NCI-H2029 (cell line): Measurements from ENCODE around the gene PAPSS1.

Experiments used
- DNase-seq: peaks from one replicate; lab custom pipeline; 2025; lab: John Stamatoyannopoulos, UW

Gene PAPSS1

GRCh38 chr4:107629318-107629717, 90.7 kb downstream of the PAPSS1 start:
- DNase-seq: no peak

GRCh38 chr4:107625391-107625902, 94.6 kb downstream of the PAPSS1 start:
- DNase-seq: no peak

- DNase-seq: no peak
These were observed 96.0 kb downstream of the PAPSS1 start for GRCh38 chr4:107624024-107624423.

DNA sequence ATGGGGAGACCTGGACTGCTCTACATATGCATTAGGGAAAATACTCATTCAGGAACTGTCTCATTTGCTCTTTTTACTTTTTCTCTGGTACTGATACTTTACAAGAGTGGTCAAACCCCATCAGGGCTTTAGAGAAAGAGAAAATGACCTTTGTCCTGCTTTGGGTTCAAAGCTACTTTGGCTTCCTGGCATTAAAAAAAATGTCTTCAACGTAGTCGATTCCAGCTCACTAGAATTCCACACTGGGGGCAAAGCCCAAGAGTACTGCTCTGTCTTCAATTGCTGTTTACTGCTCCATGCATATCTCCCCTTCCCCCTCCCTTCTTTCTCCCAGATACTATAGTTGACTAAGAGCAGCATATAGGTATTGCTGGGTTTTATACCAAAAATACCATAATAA, 98.0 kb downstream of the PAPSS1 start:
- no peak for DNase-seq

DNA sequence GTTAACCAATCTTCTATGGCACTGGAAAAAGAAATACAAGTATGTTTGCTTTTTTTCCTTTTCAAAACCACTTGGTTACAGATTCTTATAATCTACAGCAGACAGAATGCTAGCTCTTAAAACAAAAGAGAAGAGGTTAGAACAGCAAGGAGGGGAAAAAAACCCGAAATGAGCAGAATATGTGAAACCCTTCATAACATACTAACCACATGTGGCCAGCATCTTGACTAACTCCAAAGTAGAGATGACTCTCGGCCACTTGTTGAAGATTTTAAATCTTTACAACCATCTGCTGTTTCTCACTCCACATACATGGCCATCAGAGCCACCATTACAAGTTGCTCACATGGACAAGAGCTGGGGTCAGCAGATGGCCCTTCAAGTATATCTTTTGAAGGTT, 100.3 kb downstream of the PAPSS1 start:
- no peak for DNase-seq

GRCh38 chr4:107619066-107619465, 101.0 kb downstream of the PAPSS1 start:
- DNase-seq: no peak

- no peak for DNase-seq
These were observed 101.4 kb downstream of the PAPSS1 start for GRCh38 chr4:107618656-107619055.

DNA sequence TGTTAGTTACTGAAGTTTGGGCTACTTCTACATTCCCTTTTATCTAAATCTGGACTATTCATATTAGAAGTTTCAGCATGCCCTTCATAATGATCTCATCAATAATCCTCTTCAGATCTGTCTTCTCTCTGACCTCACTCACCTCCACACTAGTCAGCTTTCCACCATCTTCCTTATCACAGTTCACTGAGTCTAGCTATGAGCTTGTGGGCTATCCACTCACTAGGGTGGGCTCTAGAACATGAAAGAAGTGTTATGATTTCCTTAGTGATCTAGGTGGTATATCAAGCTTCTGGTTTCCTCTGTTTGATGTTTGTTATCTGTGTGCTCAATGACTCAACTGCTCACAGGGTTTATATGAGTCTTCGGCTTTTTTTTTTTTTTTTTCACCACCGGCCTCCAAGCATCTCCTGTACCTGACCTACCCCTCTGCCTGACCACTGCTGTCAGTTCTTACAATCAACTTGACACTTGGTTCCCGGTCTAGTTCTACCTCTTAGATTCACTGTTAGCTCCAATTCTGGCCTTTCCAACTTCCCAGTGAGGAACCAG, 103.1 kb downstream of the PAPSS1 start:
- no peak for DNase-seq

DNA sequence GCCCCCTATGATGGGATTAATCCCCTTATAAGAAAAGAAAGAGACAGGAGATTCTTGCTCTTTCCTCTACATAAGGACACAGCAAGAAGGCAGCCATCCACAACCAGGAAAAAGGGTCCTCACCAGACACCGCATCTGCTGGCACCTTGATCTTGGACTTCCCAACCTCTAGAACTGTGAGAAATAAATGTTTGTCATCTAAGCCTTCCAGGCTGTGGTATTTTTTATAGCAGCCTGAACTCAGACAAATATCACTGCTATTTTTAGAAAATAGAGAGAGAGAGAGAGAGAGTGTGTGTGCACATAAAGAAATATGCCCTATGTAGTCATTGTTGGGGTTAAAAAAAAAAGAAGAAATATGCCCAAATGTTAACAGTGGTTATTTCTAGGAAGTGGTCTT, 104.2 kb downstream of the PAPSS1 start:
- no peak for DNase-seq

GRCh38 chr4:107603430-107603829, 116.6 kb downstream of the PAPSS1 start:
- no peak for DNase-seq

DNA sequence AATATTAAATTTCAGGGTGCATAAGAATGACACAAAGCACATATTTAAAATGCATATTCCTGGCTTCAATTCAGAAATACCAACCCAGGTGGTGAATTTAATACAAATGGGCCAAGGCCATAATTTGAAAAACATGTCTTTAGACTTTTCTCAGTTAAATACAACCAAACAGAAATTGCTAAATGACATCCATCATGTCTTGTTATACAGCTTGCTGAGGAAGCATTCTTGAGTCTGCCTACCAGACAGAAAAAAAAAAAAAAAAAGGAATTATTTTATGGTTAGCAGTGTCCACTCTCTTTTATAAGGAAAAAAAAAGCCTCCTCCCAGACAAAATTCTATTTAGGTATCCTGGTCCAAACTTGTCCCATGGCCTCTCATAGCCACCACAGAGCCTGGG, 119.1 kb downstream of the PAPSS1 start:
- DNase-seq: no peak

GRCh38 chr4:107600436-107600835, 119.6 kb downstream of the PAPSS1 start:
- no peak for DNase-seq

DNA sequence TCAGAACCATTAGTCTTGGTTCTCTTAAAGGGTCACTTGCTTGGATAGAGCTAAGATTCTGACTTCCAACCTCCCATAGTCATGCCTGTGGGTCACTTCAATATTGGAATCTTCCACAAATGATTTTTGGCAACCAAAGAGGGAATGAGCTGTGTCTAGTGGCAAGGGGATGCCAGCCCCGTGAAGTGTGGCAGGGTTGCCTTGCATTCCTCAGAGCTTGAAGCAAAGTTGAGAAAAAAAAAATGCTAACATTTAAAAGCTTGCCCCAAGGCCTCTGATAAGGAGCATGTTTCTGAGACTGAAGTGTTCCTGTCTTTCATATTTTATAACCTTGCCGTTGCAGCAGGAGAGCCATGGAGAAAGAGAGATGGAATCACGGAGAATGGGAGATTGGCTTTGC, 120.2 kb downstream of the PAPSS1 start:
- no peak for DNase-seq

- DNase-seq: no peak
These were observed 126.8 kb downstream of the PAPSS1 start for GRCh38 chr4:107593230-107593629.

DNA sequence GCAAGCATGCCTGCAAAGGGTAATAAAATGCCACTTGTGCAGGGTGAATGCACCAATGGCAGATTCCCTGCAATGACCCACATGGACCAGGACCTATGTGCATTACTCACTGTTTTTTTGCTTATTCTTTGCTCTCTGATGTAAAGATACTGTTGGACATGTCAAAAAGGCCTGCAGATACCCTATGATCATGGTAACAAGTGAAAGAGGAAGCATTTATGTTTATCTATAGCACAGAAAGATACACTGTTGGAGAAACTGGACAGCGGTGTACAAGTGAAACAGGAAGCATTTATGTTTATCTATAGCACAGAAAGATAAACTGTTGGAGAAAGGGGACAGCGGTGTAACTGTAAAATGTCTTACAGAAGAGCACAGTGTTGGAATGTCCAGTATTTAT, 127.5 kb downstream of the PAPSS1 start:
- no peak for DNase-seq

GRCh38 chr4:107589269-107589668, 130.8 kb downstream of the PAPSS1 start:
- no peak for DNase-seq

DNA sequence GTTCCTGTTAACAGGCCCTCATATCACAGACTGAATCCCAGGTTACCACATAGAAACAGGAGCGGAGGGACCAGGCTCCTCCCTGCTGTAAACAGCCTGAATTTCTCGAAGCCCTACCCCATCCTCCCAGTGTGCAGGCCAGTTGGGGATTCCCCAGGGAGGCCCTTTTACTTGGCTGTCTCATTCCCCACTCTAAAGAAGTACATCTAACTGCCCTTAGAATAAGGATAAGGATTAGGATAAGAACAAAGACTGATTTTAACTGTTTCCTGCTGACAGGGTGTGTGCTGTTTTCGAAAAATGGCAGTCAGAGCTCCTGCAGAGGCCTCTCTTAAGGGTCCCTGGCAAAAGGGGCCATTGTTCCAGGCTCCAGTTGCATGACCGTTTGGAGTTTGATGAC, 133.7 kb downstream of the PAPSS1 start:
- DNase-seq: no peak

GRCh38 chr4:107579099-107579498, 140.9 kb downstream of the PAPSS1 start:
- DNase-seq: no peak

DNA sequence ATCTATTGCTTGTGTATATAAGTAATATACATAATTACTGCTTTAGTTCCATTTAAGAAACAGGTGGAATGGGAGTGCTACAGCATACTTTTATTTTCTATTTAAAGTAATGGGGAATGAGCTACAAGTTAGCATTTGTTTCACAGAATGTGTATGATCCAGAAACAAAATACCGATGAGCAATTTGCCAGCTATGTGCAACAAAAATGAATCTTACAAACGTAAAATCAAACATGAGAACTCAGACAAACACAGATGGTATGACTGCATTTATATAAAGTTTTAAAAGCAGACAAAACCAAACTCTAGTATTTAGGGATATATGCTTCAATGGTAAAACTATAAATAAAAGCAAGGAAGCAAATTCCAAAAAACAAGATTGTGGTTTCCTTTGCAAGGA, 141.7 kb downstream of the PAPSS1 start:
- no peak for DNase-seq

DNA sequence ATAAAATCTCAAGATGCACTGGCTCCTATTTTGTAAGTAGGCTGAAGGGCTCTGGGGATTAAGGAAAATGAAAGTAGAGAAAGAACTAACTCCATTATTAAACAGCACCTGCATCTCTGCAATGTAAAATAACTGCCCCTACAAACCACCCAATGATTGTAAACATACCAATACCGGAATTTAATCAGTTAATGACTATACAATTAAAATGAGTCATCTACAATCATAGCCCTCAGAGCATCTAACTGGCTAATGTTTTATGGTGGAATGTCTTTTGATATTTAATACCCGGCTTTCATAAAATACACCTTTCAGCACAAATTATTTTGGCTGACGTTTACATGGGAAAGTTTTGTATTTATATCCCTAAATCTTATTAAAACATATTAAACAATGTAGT, 142.3 kb downstream of the PAPSS1 start:
- no peak for DNase-seq

DNA sequence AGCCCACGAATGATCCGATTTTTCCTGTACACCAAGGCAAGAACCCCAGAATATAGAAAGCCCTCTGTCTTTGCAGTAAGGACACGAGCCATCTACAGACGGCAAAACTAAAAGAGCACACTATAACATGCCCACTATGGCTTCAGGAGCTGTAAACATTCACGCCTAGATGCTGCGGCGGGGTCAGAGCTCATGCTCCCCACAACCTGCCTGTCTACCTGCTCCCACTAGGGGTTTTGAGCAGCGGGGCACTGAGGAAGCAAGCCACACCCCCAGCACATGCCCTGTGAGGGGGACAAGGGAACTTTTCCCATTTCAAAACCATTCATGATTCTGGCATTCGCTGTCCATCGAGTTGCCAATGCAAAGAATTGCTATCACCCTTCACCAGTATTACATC, 144.8 kb downstream of the PAPSS1 start:
- DNase-seq: no peak

- DNase-seq: no peak
These were observed 147.8 kb downstream of the PAPSS1 start for GRCh38 chr4:107572281-107572680.

DNA sequence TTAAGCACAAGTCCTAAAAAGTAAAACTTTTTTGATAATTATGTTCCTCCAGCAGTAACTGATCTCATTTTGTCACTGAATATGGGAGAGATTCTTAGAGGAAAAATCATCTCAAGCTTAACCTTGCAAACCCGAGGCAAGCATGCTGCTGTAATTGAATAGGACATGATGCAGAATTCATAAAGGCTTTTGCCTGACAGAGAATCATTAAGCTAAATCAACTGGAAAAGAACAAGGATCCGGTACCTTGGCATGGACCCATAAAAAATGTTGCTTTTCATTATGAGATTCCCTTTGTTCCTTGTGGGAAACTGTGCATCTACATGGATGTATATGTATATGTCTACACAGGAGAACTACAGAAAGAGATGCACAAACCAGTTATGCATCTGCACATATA, 149.1 kb downstream of the PAPSS1 start:
- DNase-seq: no peak

GRCh38 chr4:107564326-107564725, 155.7 kb downstream of the PAPSS1 start:
- DNase-seq: no peak
